ENCODE measurements around the gene TMEM161B.
A peak's percentile ranks its signal among the peaks of the same experiment; 100 is the strongest.
"Not testable (repeated sequence)": the region's sequence is repeated elsewhere in the genome, so short reads cannot be mapped to it uniquely, and the experiment has no call there.

Gene TMEM161B

GRCh38 chr5:88248743-88249540 lies 19.7 kb downstream of the TMEM161B start:
- no peak for DNase-seq

- no peak for DNase-seq
Observed at GRCh38 chr5:88248094-88248493, 20.6 kb downstream of the TMEM161B start.

GRCh38 chr5:88245893-88246244 lies 22.8 kb downstream of the TMEM161B start:
- no peak for DNase-seq

GRCh38 chr5:88245241-88245892 lies 23.3 kb downstream of the TMEM161B start:
- no peak for DNase-seq

- no peak for DNase-seq
Observed at GRCh38 chr5:88244686-88245085, 24.0 kb downstream of the TMEM161B start.

GRCh38 chr5:88243493-88243892 lies 25.2 kb downstream of the TMEM161B start:
- DNase-seq, result not testable (repeated sequence)

- no peak for DNase-seq
Observed at GRCh38 chr5:88238732-88239131, 29.9 kb downstream of the TMEM161B start.

- DNase-seq, result no peak
Observed at GRCh38 chr5:88236866-88237642, 31.6 kb downstream of the TMEM161B start.

GRCh38 chr5:88235828-88236227 lies 32.8 kb downstream of the TMEM161B start:
- DNase-seq, result no peak

- DNase-seq, result no peak
Observed at GRCh38 chr5:88235346-88235745, 33.3 kb downstream of the TMEM161B start.

GRCh38 chr5:88230546-88231066 lies 38.0 kb downstream of the TMEM161B start:
- no peak for DNase-seq

GRCh38 chr5:88226881-88227450 lies 41.7 kb downstream of the TMEM161B start:
- DNase-seq, result no peak

GRCh38 chr5:88214655-88215054 lies 54.0 kb downstream of the TMEM161B start:
- no peak for DNase-seq

- no peak for DNase-seq
Observed at GRCh38 chr5:88207575-88207974, 61.1 kb downstream of the TMEM161B start.

- peak; percentile 37 to 68 for DNase-seq
Observed at GRCh38 chr5:88203981-88204750, 64.5 kb downstream of the TMEM161B start.

GRCh38 chr5:88195636-88196035 lies 73.0 kb downstream of the TMEM161B start:
- DNase-seq, result no peak

GRCh38 chr5:88193896-88194295 lies 74.7 kb downstream of the TMEM161B start:
- DNase-seq, result no peak

- no peak for DNase-seq
Observed at GRCh38 chr5:88190106-88190834, 78.4 kb downstream of the TMEM161B start.

- DNase-seq, result not testable (repeated sequence)
Observed at GRCh38 chr5:88189484-88189883, 79.2 kb downstream of the TMEM161B start.

- no peak for DNase-seq
Observed at GRCh38 chr5:88188458-88189132, 80.0 kb downstream of the TMEM161B start.

- no peak for DNase-seq
Observed at GRCh38 chr5:88183255-88183654, 85.4 kb downstream of the TMEM161B start.
